HepG2 (cell line): ENCODE measurements around the gene MCF2L. TPM values are rescaled to one million over a fixed set of nuclear protein-coding genes. Genes with fewer than 3 reads are reported as not detected.

Source experiments
- AHR ChIP-seq: IDR thresholded peaks from 2 replicates; pipeline ENCODE4 v1.6.1; 2018; ENCODE audit warnings: missing genetic modification reagents, missing compliant biosample characterization
- ARNTL ChIP-seq: sonication (generic); formaldehyde crosslinking; IDR thresholded peaks from 2 replicates; pipeline ENCODE4 v1.4.0; 2020; ENCODE audit warnings: mild to moderate bottlenecking, missing genetic modification reagents
- CENPX ChIP-seq: sonication (generic); formaldehyde crosslinking; IDR thresholded peaks from 2 replicates; pipeline ENCODE4 v1.9.0; 2021; ENCODE audit warnings: mild to moderate bottlenecking, missing genetic modification reagents, moderate library complexity
- DPF2 ChIP-seq: sonication (generic); formaldehyde crosslinking; IDR thresholded peaks from 2 replicates; pipeline ENCODE4 v1.4.0; 2020; ENCODE audit warnings: mild to moderate bottlenecking, low read depth, missing genetic modification reagents, borderline replicate concordance
- JUN ChIP-seq: sonication (generic); formaldehyde crosslinking; IDR thresholded peaks from 2 replicates; pipeline ENCODE4 v1.4.0; 2020; ENCODE audit warnings: mild to moderate bottlenecking, missing genetic modification reagents
- NFKB2 ChIP-seq: sonication (generic); formaldehyde crosslinking; IDR thresholded peaks from 2 replicates; pipeline ENCODE4 v1.4.0; 2020; ENCODE audit warnings: missing genetic modification reagents, borderline replicate concordance
- RCOR2 ChIP-seq: IDR thresholded peaks from 2 replicates; pipeline ENCODE4 v1.6.1; 2016; ENCODE audit warnings: missing biosample characterization, missing genetic modification reagents
- RORA ChIP-seq: sonication (generic); formaldehyde crosslinking; IDR thresholded peaks from 2 replicates; pipeline ENCODE4 v1.5.0; 2020; ENCODE audit warnings: mild to moderate bottlenecking, missing genetic modification reagents, moderate library complexity
- SMARCC2 ChIP-seq: fragments of 450-650 bp; IDR thresholded peaks from 2 replicates; pipeline ENCODE4 v1.6.1; 2017; ENCODE audit warnings: antibody characterized with exemption, mild to moderate bottlenecking
- SP2 ChIP-seq: sonication (generic); formaldehyde crosslinking; IDR thresholded peaks from 2 replicates; pipeline ENCODE4 v1.5.1; 2020; ENCODE audit warnings: mild to moderate bottlenecking, missing genetic modification reagents
- ZNF10 ChIP-seq: sonication (generic); formaldehyde crosslinking; IDR thresholded peaks from 2 replicates; pipeline ENCODE4 v1.4.0; 2020; ENCODE audit warnings: mild to moderate bottlenecking, low read depth, missing genetic modification reagents, borderline replicate concordance
- ZNF501 ChIP-seq: sonication (generic); formaldehyde crosslinking; IDR thresholded peaks from 2 replicates; pipeline ENCODE4 v1.5.1; 2020; ENCODE audit warnings: mild to moderate bottlenecking, moderate library complexity, missing genetic modification reagents
- ZNF879 ChIP-seq: sonication (generic); formaldehyde crosslinking; IDR thresholded peaks from 2 replicates; pipeline ENCODE4 v1.8.1; 2023; ENCODE audit warnings: missing genetic modification reagents
- polyA plus RNA-seq, 8 experiments: library from polyadenylated mRNA; depleted of rRNA in 3 of 8; stranded (reverse) in 7 of 8; unstranded in 1 of 8; fragments of >200 nt; fragmentation: Illumina TruSeq in 4 of 8; extraction: Trizol in 4 of 8; gene quantifications; 2 replicates each; pipeline versions ENCODE4 v1.2.1 to v1.2.3, GENCODE V29; 2011 to 2016; ENCODE audit warnings: low read depth in 4 of 8, missing spikeins in 1 of 8, mixed read lengths in 1 of 8; ENCODE audit not compliant: insufficient read depth in 1 of 8
- total RNA-seq, 5 experiments: library from RNA; depleted of rRNA; stranded (reverse); fragments of >200 nt; fragmentation: Illumina TruSeq; extraction: Trizol; gene quantifications; 2 replicates each; pipeline ENCODE4 v1.2.3, GENCODE V29; 2016; ENCODE audit warnings: low read depth in 1 of 5
- TF ChIP-seq, protein P1 (sequence below), 2 experiments: fragments of 450-650 bp in 1 of 2; sonication (generic) in 1 of 2; formaldehyde crosslinking in 1 of 2; IDR thresholded peaks; 2 replicates each; pipeline versions ENCODE4 v1.6.1 to v1.8.0; 2016 to 2022; ENCODE audit warnings: antibody characterized with exemption in 1 of 2, mild to moderate bottlenecking in 1 of 2, missing genetic modification reagents in 1 of 2
- TF ChIP-seq, protein P2 (sequence below): sonication (generic); formaldehyde crosslinking; IDR thresholded peaks from 2 replicates; pipeline ENCODE4 v1.9.0; 2021; ENCODE audit warnings: missing genetic modification reagents, mild to moderate bottlenecking, borderline replicate concordance
- TF ChIP-seq, protein P3 (sequence below): sonication (generic); formaldehyde crosslinking; conservative IDR thresholded peaks from 2 replicates; pipeline ENCODE4 v1.4.0; 2020; ENCODE audit warnings: missing genetic modification reagents
- TF ChIP-seq, protein P4 (sequence below): sonication (generic); formaldehyde crosslinking; IDR thresholded peaks from 2 replicates; pipeline ENCODE4 v1.4.0; 2020; ENCODE audit warnings: mild to moderate bottlenecking, missing genetic modification reagents

Gene MCF2L
- total and polyA plus RNA-seq, 2 of the 13 experiments (the other 11 are each of a cell fraction or from before 2014, with no cell fraction given): 19.4 to 28.4 TPM

DNA sequence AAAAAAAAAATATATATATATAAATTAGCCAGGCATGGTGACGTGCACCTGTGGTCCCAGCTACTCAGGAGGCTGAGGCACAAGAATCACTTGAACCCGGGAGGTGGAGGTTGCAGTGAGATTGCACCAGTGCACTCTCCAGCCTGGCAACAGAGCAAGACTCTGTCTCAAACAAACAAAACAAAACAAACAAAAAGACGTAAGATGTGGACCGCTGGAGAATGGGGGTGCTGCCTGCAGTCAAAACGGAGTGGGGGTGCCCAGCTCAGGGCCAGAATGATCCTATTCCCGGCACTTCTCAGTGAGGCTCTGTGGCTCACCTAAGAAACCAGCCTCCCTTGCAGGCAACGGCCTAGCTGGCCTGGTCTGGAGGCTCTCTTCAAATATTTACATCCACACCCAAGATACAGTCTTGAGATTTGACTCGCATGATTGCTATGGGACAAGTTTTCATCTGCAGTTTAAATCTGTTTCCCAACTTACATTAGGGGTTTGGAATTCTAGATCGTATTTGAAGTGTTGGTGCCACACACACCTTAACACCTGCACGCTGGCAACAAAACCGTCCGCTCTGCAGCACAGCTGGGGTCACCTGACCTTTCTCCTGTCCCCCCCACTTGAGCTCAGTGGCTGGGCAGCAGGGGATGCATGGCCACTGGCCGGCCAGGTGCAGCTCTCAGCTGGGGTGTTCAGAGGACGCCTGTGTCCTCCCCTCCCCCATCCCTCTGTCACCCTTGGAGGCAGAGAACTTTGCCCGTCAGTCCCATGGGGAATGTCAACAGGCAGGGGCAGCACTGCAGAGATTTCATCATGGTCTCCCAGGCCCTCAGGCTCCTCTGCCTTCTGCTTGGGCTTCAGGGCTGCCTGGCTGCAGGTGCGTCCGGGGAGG, 136.3 kb downstream of the MCF2L start, which contains the start of gene F7 (continued):
- TF ChIP-seq, protein P1, sequence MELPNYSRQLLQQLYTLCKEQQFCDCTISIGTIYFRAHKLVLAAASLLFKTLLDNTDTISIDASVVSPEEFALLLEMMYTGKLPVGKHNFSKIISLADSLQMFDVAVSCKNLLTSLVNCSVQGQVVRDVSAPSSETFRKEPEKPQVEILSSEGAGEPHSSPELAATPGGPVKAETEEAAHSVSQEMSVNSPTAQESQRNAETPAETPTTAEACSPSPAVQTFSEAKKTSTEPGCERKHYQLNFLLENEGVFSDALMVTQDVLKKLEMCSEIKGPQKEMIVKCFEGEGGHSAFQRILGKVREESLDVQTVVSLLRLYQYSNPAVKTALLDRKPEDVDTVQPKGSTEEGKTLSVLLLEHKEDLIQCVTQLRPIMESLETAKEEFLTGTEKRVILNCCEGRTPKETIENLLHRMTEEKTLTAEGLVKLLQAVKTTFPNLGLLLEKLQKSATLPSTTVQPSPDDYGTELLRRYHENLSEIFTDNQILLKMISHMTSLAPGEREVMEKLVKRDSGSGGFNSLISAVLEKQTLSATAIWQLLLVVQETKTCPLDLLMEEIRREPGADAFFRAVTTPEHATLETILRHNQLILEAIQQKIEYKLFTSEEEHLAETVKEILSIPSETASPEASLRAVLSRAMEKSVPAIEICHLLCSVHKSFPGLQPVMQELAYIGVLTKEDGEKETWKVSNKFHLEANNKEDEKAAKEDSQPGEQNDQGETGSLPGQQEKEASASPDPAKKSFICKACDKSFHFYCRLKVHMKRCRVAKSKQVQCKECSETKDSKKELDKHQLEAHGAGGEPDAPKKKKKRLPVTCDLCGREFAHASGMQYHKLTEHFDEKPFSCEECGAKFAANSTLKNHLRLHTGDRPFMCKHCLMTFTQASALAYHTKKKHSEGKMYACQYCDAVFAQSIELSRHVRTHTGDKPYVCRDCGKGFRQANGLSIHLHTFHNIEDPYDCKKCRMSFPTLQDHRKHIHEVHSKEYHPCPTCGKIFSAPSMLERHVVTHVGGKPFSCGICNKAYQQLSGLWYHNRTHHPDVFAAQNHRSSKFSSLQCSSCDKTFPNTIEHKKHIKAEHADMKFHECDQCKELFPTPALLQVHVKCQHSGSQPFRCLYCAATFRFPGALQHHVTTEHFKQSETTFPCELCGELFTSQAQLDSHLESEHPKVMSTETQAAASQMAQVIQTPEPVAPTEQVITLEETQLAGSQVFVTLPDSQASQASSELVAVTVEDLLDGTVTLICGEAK (IDR thresholded peaks at IDR 0.05): no peak
- TF ChIP-seq, protein P1 (CRISPR knock-in tag; IDR thresholded peaks at IDR 0.05): 0 out of 2 replicates have a peak, but pooled peaks have one; percentile 18
- TF ChIP-seq, protein P2, sequence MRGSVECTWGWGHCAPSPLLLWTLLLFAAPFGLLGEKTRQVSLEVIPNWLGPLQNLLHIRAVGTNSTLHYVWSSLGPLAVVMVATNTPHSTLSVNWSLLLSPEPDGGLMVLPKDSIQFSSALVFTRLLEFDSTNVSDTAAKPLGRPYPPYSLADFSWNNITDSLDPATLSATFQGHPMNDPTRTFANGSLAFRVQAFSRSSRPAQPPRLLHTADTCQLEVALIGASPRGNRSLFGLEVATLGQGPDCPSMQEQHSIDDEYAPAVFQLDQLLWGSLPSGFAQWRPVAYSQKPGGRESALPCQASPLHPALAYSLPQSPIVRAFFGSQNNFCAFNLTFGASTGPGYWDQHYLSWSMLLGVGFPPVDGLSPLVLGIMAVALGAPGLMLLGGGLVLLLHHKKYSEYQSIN (CRISPR knock-in tag): no peak
- TF ChIP-seq ZNF10: no peak
- TF ChIP-seq, protein P3, sequence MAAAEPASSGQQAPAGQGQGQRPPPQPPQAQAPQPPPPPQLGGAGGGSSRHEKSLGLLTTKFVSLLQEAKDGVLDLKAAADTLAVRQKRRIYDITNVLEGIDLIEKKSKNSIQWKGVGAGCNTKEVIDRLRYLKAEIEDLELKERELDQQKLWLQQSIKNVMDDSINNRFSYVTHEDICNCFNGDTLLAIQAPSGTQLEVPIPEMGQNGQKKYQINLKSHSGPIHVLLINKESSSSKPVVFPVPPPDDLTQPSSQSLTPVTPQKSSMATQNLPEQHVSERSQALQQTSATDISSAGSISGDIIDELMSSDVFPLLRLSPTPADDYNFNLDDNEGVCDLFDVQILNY: no peak
- peak; percentile 76; the same call in 1 of the 2 replicates for TF ChIP-seq ZNF501 (CRISPR knock-in tag)
- no peak for TF ChIP-seq RORA (CRISPR knock-in tag)
- TF ChIP-seq SMARCC2: no peak
- TF ChIP-seq JUN: 0 out of 2 replicates have a peak, but pooled peaks have one; percentile 27
- peak; percentile 32; the same call in 1 of the 2 replicates for TF ChIP-seq RCOR2 (CRISPR knock-in tag)
- TF ChIP-seq, protein P4, sequence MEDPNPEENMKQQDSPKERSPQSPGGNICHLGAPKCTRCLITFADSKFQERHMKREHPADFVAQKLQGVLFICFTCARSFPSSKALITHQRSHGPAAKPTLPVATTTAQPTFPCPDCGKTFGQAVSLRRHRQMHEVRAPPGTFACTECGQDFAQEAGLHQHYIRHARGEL: no peak
- 0 out of 2 replicates have a peak, but pooled peaks have one; percentile 82 for TF ChIP-seq ZNF879 (CRISPR knock-in tag)
- peak; percentile 87 for TF ChIP-seq DPF2 (CRISPR knock-in tag)
- TF ChIP-seq ARNTL: peak; percentile 79; the same call in 1 of the 2 replicates
- TF ChIP-seq SP2: no peak
- TF ChIP-seq NFKB2: no peak; the same call in 1 of the 2 replicates
- TF ChIP-seq AHR (CRISPR knock-in tag): no peak
- no peak for TF ChIP-seq CENPX
